GM06990 (cell line): Measurements from ENCODE around the gene NR3C1.

Source experiments
- DNase-seq: peaks from one replicate; pipeline ENCODE4 v3.0.0-alpha.2; 2011; ENCODE audit not compliant: insufficient read length; ENCODE audit errors: extremely low read depth
- H3K27me3 ChIP-seq: replicated peaks from 2 replicates; pipeline ENCODE4 v1.6.0; 2011; ENCODE audit warnings: low read length; ENCODE audit not compliant: control insufficient read depth, insufficient read depth
- H3K36me3 ChIP-seq: 2 replicates; pipeline ENCODE4 v1.5.1; 2011; ENCODE audit warnings: low read length; ENCODE audit not compliant: control insufficient read depth, insufficient read depth
- H3K4me3 ChIP-seq: replicated peaks from 2 replicates; pipeline ENCODE4 v1.5.1; 2011; ENCODE audit warnings: low read depth, mild to moderate bottlenecking, control low read depth, low read length
- TF ChIP-seq, protein P1 (sequence below): IDR thresholded peaks from 2 replicates; pipeline ENCODE4 v1.5.1; 2011; ENCODE audit warnings: low read length, control low read depth, mild to moderate bottlenecking, inconsistent platforms; ENCODE audit not compliant: insufficient read depth, poor library complexity, severe bottlenecking

The NR3C1 gene

GRCh38 chr5:143384865-143385657 is 18.4 kb downstream of the NR3C1 start:
- Histone ChIP-seq H3K27me3 (no peaks in the 10 kb centered on the region), H3K36me3 (peaks cover 14% of the 10 kb centered on the region), H3K4me3 (no peak overlapping the region)
- no peak for DNase-seq
- TF ChIP-seq, protein P1, sequence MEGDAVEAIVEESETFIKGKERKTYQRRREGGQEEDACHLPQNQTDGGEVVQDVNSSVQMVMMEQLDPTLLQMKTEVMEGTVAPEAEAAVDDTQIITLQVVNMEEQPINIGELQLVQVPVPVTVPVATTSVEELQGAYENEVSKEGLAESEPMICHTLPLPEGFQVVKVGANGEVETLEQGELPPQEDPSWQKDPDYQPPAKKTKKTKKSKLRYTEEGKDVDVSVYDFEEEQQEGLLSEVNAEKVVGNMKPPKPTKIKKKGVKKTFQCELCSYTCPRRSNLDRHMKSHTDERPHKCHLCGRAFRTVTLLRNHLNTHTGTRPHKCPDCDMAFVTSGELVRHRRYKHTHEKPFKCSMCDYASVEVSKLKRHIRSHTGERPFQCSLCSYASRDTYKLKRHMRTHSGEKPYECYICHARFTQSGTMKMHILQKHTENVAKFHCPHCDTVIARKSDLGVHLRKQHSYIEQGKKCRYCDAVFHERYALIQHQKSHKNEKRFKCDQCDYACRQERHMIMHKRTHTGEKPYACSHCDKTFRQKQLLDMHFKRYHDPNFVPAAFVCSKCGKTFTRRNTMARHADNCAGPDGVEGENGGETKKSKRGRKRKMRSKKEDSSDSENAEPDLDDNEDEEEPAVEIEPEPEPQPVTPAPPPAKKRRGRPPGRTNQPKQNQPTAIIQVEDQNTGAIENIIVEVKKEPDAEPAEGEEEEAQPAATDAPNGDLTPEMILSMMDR = no peak

DNA sequence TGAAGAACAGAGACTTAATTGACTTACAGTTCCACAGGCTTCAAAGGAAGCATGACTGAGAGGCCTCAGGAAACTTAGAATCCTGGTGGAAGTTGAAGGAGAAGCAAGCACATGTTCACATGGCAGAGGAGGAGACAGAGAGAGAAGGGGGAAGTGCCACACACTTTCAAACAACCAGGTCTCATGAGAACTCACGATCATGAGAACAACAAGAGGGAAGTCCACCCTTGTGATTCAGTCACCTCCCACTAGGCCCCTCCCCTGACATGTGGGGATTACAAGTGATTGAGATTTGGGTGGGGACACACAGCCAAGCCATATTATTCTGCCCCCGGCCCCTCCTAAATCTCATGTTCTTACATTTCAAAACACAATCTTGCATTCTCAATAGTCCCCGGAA is 19.5 kb downstream of the NR3C1 start:
- H3K27me3 ChIP-seq = no peaks in the 10 kb centered on the region
- H3K36me3 ChIP-seq = peaks cover 13% of the 10 kb centered on the region
- DNase-seq = no peak
- TF ChIP-seq, protein P1 = no peak
- H3K4me3 ChIP-seq = no peak overlapping the region

DNA sequence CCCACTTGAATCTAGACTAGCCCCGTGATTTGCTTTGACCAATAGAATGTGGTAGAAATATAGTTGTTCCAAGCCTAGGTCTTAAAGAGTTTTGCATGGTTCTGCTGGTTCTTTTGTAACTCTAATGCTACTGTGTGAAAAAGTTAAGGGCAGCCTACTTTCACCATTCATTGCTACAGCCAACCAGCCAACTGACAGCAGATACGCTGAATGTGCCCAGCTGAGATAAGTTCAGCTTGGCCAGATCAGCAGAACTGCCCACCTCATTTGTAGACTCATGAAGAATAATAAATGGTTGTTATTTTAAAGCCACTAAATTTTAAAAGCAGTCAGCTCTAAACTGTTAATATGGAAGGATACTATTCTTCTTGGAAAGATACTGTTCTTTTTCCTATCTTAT is 23.9 kb downstream of the NR3C1 start:
- H3K4me3 ChIP-seq = no peak overlapping the region
- H3K36me3 ChIP-seq = peaks cover 10% of the 10 kb centered on the region
- no peak for DNase-seq
- TF ChIP-seq, protein P1 = no peak
- H3K27me3 ChIP-seq = no peaks in the 10 kb centered on the region

DNA sequence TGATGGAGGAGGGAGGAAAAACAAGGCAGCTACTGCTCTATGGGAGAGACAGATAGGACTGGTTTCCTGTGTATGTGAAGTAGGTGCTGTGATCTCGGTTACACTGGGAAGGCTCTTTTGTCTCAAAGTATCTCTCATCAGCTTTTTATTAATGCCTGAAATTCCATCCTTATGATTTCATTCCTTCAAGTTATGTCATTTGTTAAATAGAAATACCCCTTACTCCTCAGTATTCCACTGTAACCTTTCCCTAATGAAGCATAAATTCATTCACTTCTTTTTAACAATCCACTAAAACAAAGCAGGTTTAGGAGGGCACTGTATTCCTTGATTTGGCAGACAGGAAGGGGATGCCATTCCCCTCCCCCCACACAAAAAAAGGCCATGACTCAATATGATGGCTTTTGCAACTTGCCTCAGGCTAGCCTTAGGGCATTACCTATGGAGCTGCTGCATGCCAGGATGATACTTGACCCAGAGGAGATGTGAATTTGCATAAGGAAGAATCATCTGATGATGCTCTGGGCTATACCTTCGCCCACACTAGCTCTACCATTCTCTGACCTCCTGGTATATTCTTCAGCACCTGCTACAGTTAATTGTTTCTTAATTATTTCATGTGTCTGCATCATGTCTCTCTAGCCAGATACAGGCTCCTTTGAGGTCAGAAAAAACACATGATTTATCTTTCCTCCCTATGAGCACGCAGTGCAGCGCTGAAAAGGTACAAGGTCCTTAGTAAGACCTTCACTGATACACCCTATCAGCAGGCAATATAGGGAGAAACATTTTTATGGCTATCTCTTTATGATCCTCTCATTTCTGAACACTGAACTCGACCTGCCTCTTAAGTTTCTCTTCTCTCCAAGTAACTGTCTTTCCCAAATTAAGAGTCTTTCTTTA is 26.3 kb downstream of the NR3C1 start:
- TF ChIP-seq, protein P1 = no peak
- no peak for DNase-seq
- H3K27me3 ChIP-seq = no peaks in the 10 kb centered on the region
- H3K36me3 ChIP-seq = peaks cover 2% of the 10 kb centered on the region
- H3K4me3 ChIP-seq = no peak overlapping the region

- H3K27me3 ChIP-seq = no peaks in the 10 kb centered on the region
- DNase-seq = no peak
- H3K4me3 ChIP-seq = no peak overlapping the region
- peaks cover 2% of the 10 kb centered on the region for H3K36me3 ChIP-seq
- TF ChIP-seq, protein P1 = no peak
These were observed 27.2 kb downstream of the NR3C1 start for GRCh38 chr5:143376195-143376779.
